Mesenchymal stem cell (in vitro differentiated cells and primary cell): Measurements from ENCODE around the gene TSSK3.
"Not testable (repeated sequence)": the region's sequence is repeated elsewhere in the genome, so short reads cannot be mapped to it uniquely, and the experiment has no call there.

Source experiments
- DNase-seq: peaks from one replicate; pipeline ENCODE4 v3.0.0-alpha.2; 2013
- H2AFZ ChIP-seq: one replicate; pipeline ENCODE4 v1.6.1; 2013; ENCODE audit warnings: low read depth, mild to moderate bottlenecking, control low read depth, inconsistent platforms, low read length, moderate library complexity
- H2AK5ac ChIP-seq: 2 replicates; pipeline ENCODE4 v1.6.1; 2013; ENCODE audit warnings: low read length, moderate library complexity, mild to moderate bottlenecking, inconsistent platforms; ENCODE audit not compliant: severe bottlenecking
- H2BK120ac ChIP-seq: one replicate; pipeline ENCODE4 v1.6.1; 2013; ENCODE audit warnings: low read depth, mild to moderate bottlenecking, inconsistent platforms, low read length, moderate library complexity
- H2BK12ac ChIP-seq, 2 experiments: one replicate each; pipeline ENCODE4 v1.6.1; 2013; ENCODE audit warnings: inconsistent platforms in 2 of 2, low read length in 2 of 2, mild to moderate bottlenecking in 2 of 2, moderate library complexity in 2 of 2, control low read depth in 1 of 2
- H2BK15ac ChIP-seq: one replicate; pipeline ENCODE4 v1.6.1; 2013; ENCODE audit warnings: mild to moderate bottlenecking, low read depth, inconsistent platforms; ENCODE audit not compliant: poor library complexity, severe bottlenecking
- H2BK5ac ChIP-seq: 2 replicates; pipeline ENCODE4 v1.6.1; 2013; ENCODE audit warnings: low read depth, mild to moderate bottlenecking, low read length, control low read depth, inconsistent platforms; ENCODE audit not compliant: poor library complexity, severe bottlenecking
- H3K14ac ChIP-seq, 2 experiments: one replicate each; pipeline ENCODE4 v1.6.1; 2013; ENCODE audit warnings: inconsistent platforms in 2 of 2, low read length in 2 of 2, control low read depth in 1 of 2, mild to moderate bottlenecking in 1 of 2, moderate library complexity in 1 of 2
- H3K18ac ChIP-seq, 2 experiments: one replicate each; pipeline ENCODE4 v1.6.1; 2013; ENCODE audit warnings: inconsistent platforms in 2 of 2, low read length in 2 of 2, control low read depth in 1 of 2, low read depth in 1 of 2, mild to moderate bottlenecking in 1 of 2
- H3K23ac ChIP-seq, 2 experiments: one replicate each; pipeline ENCODE4 v1.6.1; 2013; ENCODE audit warnings: inconsistent platforms in 2 of 2, low read length in 2 of 2, mild to moderate bottlenecking in 2 of 2, moderate library complexity in 2 of 2, control low read depth in 1 of 2
- H3K27ac ChIP-seq: 2 replicates; pipeline ENCODE4 v1.5.1; 2013; ENCODE audit warnings: mild to moderate bottlenecking, moderate library complexity, low read length, control low read depth, inconsistent platforms; ENCODE audit not compliant: poor library complexity, severe bottlenecking
- H3K27me3 ChIP-seq, 2 experiments: 2 replicates each; pipeline versions ENCODE4 v1.6.1 to v1.7.0; 2013; ENCODE audit warnings: low read length in 2 of 2, mild to moderate bottlenecking in 2 of 2, moderate library complexity in 2 of 2, control low read depth in 1 of 2, inconsistent platforms in 1 of 2; ENCODE audit not compliant: control insufficient read depth in 1 of 2, insufficient read depth in 1 of 2
- H3K36me3 ChIP-seq, 2 experiments: 2 replicates each; pipeline versions ENCODE4 v1.6.1 to v1.7.0; 2013; ENCODE audit warnings: low read length in 2 of 2, control low read depth in 1 of 2, inconsistent platforms in 1 of 2, low read depth in 1 of 2, mild to moderate bottlenecking in 1 of 2; ENCODE audit not compliant: insufficient read depth in 2 of 2, control insufficient read depth in 1 of 2
- H3K4ac ChIP-seq, 2 experiments: one replicate each; pipeline ENCODE4 v1.6.1; 2013; ENCODE audit warnings: inconsistent platforms in 2 of 2, low read length in 2 of 2, mild to moderate bottlenecking in 2 of 2, moderate library complexity in 2 of 2, control low read depth in 1 of 2, low read depth in 1 of 2
- H3K4me1 ChIP-seq: 2 replicates; pipeline ENCODE4 v1.6.1; 2013; ENCODE audit warnings: low read depth, low read length, control low read depth; ENCODE audit not compliant: control insufficient read depth, insufficient read depth
- H3K4me2 ChIP-seq: 2 replicates; pipeline ENCODE4 v1.6.1; 2013; ENCODE audit warnings: low read length, mild to moderate bottlenecking, inconsistent platforms; ENCODE audit not compliant: poor library complexity, severe bottlenecking
- H3K4me3 ChIP-seq, 2 experiments: 2 replicates each; pipeline versions ENCODE4 v1.5.1 to v1.7.0; 2013; ENCODE audit warnings: low read length in 2 of 2, mild to moderate bottlenecking in 2 of 2, control low read depth in 1 of 2, low read depth in 1 of 2; ENCODE audit not compliant: insufficient read depth in 1 of 2
- H3K79me1 ChIP-seq: replicated peaks from 2 replicates; pipeline ENCODE4 v1.6.1; 2013; ENCODE audit warnings: mild to moderate bottlenecking, control low read depth, low read length, inconsistent platforms; ENCODE audit not compliant: poor library complexity, severe bottlenecking
- H3K9ac ChIP-seq: 2 replicates; pipeline ENCODE4 v1.7.0; 2013; ENCODE audit warnings: mild to moderate bottlenecking, low read length, moderate library complexity
- H3K9me3 ChIP-seq: 2 replicates; pipeline ENCODE4 v1.7.0; 2013; ENCODE audit warnings: mild to moderate bottlenecking, low read length; ENCODE audit not compliant: control insufficient read depth
- H4K8ac ChIP-seq: one replicate; pipeline ENCODE4 v1.6.1; 2013; ENCODE audit warnings: inconsistent platforms, mild to moderate bottlenecking, low read length, moderate library complexity
- H4K91ac ChIP-seq: one replicate; pipeline ENCODE4 v1.6.1; 2013; ENCODE audit warnings: mild to moderate bottlenecking, low read length, inconsistent platforms
- WGBS: methylation state at CpG from one replicate; pipeline ENCODE4 v1.1.7; 2013; ENCODE audit warnings: mixed read lengths; 5-methylcytosine and 5-hydroxymethylcytosine counted together

TSSK3 gene

DNA sequence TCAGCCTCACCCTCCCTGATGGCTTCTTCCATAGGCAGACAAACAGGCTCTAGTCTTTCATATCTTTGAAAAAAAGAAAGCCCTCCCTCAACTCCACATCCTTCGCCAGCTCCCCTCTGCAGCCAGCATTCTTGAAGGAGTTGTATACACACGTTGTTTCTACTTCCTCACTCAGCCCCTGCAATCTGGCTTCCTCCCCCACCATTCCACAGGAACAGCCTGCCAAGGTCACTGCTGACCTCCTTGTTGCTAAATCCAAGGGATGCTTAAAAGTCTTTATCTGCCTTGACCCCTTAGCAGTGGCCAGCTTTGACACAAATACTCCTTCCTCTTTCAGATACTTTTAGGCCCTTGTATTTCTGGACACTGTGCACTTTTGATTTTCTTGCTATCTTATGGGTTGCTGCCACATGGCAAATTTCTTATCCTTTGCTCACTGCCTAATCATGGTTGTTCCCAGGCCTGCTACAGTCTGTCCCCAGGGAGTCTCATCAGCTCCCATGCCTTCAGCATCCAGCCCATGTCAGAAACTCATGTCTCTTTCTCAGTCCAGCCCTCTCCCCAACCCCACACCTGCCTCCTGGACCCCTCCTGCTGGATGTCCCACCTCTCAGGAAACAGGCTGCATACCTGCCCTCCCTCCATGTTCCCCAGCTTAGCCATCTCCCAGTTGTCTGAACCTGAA is 8.3 kb upstream of the TSSK3 start:
- peaks cover 23% of the 10 kb centered on the region for H3K4me1 ChIP-seq
- no peak overlapping the region for H3K27ac ChIP-seq
- H3K9me3 ChIP-seq: no peaks in the 10 kb centered on the region
- 17% methylated on average over 2 of the region's 2 CpGs for WGBS
- H2BK12ac ChIP-seq: peak overlapping the region; percentile 29 to 92
- H3K36me3 ChIP-seq: peaks cover 7 to 31% of the 10 kb centered on the region in 2 experiments
- H2BK5ac ChIP-seq: no peak overlapping the region
- no peaks in the 10 kb centered on the region for H3K27me3 ChIP-seq
- H3K79me1 ChIP-seq: peaks cover 11% of the 10 kb centered on the region
- peak overlapping the region in 1 of 2 experiments; percentile 89 for H3K4me3 ChIP-seq
- no peak overlapping the region for H3K23ac ChIP-seq
- DNase-seq: peak; percentile 79
- H3K18ac ChIP-seq: peak overlapping the region; percentile 46 to 97
- H2BK15ac ChIP-seq: no peak overlapping the region
- H4K91ac ChIP-seq: peak overlapping the region; percentile 74
- peak overlapping the region; percentile 70 for H4K8ac ChIP-seq
- H3K9ac ChIP-seq: peak overlapping the region; percentile 95
- peak overlapping the region in 1 of 2 experiments; percentile 19 for H3K14ac ChIP-seq
- H3K4ac ChIP-seq: peak overlapping the region; percentile 85 to 89
- no peak overlapping the region for H2AFZ ChIP-seq
- H2AK5ac ChIP-seq: no peak overlapping the region
- H3K4me2 ChIP-seq: no peak overlapping the region
- no peak overlapping the region for H2BK120ac ChIP-seq

DNA sequence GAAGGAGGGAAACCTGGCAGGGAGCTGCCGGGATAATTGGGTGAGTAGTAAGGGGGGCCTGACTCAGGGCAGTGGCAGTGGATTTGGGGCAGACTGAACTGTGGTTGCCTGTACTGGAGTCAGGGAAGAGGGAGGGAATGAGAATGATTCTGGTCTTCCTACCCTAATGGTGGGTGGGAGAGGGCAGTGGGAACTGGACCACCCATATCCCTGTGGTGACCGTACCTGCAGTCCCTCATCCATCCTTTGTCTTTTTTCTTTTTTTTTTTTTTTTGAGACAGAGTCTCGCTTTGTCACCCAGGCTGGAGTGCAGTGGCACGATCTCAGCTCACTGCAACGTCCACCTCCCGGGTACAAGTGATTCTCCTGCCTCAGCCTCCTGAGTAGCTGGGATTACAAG is 6.6 kb upstream of the TSSK3 start:
- H2AFZ ChIP-seq, H3K27ac ChIP-seq, H3K4ac ChIP-seq, H3K9me3 ChIP-seq, H2BK5ac ChIP-seq, H3K14ac ChIP-seq, H4K91ac ChIP-seq, H3K4me3 ChIP-seq, H3K4me2 ChIP-seq, H3K23ac ChIP-seq, H2AK5ac ChIP-seq, H3K18ac ChIP-seq, H2BK15ac ChIP-seq, H3K9ac ChIP-seq, H3K27me3 ChIP-seq, H4K8ac ChIP-seq, DNase-seq: not testable (repeated sequence)
- H3K79me1 ChIP-seq: peaks cover 11% of the 10 kb centered on the region
- peaks cover 11 to 31% of the 10 kb centered on the region in 2 experiments for H3K36me3 ChIP-seq
- peaks cover 17% of the 10 kb centered on the region for H3K4me1 ChIP-seq
- WGBS: 95% methylated on average over 6 of the region's 6 CpGs
- H2BK120ac ChIP-seq: peak overlapping the region; percentile 37
- H2BK12ac ChIP-seq: peak overlapping the region in 1 of 2 experiments; percentile 65

DNA sequence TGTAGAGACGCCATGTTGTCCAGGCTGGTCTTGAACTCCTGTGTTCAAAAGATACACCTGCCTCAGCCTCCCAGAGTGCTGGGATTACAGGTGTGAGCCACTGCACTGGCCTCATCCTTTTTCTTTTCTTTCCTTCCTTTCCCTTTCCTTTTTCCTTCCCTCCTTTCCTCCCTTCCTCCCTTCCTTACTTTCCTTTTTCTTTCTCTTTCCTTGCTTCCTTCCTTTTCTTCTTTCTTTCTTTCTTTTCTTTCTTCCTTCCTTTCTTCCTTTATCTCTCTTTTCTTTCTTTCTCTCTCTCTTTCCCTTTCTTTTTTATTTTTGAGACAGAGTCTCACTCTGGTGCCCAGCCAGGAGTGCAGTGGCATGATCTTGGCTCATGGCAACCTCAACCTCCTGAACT is 5.9 kb upstream of the TSSK3 start:
- Histone ChIP-seq H3K27me3 (no peaks in the 10 kb centered on the region), H3K9ac (no peak overlapping the region), H2AFZ (no peak overlapping the region), H2BK120ac (no peak overlapping the region), H3K18ac (no peak overlapping the region), H3K23ac (no peak overlapping the region), H3K79me1 (peaks cover 13% of the 10 kb centered on the region), H3K14ac (no peak overlapping the region), H4K91ac (no peak overlapping the region), H2BK15ac (no peak overlapping the region), H3K36me3 (peaks cover 18 to 31% of the 10 kb centered on the region in 2 experiments), H3K9me3 (no peaks in the 10 kb centered on the region), H3K4ac (no peak overlapping the region), H2BK5ac (no peak overlapping the region), H2AK5ac (no peak overlapping the region), H3K27ac (no peak overlapping the region), H3K4me3 (no peak overlapping the region), H2BK12ac (no peak overlapping the region), H3K4me1 (peaks cover 21% of the 10 kb centered on the region), H3K4me2 (no peak overlapping the region), H4K8ac (no peak overlapping the region)
- no peak for DNase-seq
- WGBS: 92% methylated on average over 1 of the region's 1 CpG

DNA sequence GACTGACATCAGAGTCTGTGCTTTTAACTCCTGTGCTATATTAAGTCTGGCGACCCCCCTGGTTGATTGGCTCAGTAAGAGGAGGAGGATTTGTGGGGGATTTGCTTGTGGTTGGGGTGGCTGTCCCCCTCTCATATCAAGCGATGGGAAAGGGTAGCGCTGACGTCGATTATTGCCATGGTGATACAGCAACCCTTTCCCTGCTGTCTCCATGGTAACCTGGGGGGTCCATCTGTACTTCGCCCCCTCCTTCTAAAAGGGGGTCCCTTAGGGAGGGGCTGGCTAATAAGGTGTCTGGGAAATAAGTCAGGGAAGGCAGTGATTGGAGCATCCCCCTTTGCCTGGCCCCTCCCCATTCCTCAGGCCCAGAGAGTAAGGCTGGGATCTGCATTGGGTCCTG is 4.7 kb upstream of the TSSK3 start:
- no peak overlapping the region for H4K91ac ChIP-seq
- no peak overlapping the region for H2AFZ ChIP-seq
- H3K4me2 ChIP-seq: no peak overlapping the region
- no peaks in the 10 kb centered on the region for H3K27me3 ChIP-seq
- peaks cover 24% of the 10 kb centered on the region for H3K4me1 ChIP-seq
- H3K27ac ChIP-seq: no peak overlapping the region
- no peak overlapping the region for H3K23ac ChIP-seq
- H3K36me3 ChIP-seq: peaks cover 24 to 31% of the 10 kb centered on the region in 2 experiments
- no peak overlapping the region for H2AK5ac ChIP-seq
- peak overlapping the region in 1 of 2 experiments; percentile 35 for H2BK12ac ChIP-seq
- 84% methylated on average over 6 of the region's 6 CpGs for WGBS
- H3K9ac ChIP-seq: no peak overlapping the region
- H3K4me3 ChIP-seq: no peak overlapping the region
- H3K14ac ChIP-seq: no peak overlapping the region
- DNase-seq: no peak
- peaks cover 11% of the 10 kb centered on the region for H3K79me1 ChIP-seq
- no peaks in the 10 kb centered on the region for H3K9me3 ChIP-seq
- H4K8ac ChIP-seq: no peak overlapping the region
- H2BK5ac ChIP-seq: no peak overlapping the region
- H3K4ac ChIP-seq: no peak overlapping the region
- H3K18ac ChIP-seq: no peak overlapping the region
- no peak overlapping the region for H2BK15ac ChIP-seq
- no peak overlapping the region for H2BK120ac ChIP-seq
